ENCODE data around the gene ATXN1. TPM values are rescaled to one million over a fixed set of nuclear protein-coding genes. Genes with fewer than 3 reads are reported as not detected.
A peak's percentile ranks its signal among the peaks of the same experiment; 100 is the strongest.

The ATXN1 gene
- polyA plus RNA-seq, 1 donor (not counting 4 experiments of a cell fraction or from before 2014, with no cell fraction given): 9.7 TPM

DNA sequence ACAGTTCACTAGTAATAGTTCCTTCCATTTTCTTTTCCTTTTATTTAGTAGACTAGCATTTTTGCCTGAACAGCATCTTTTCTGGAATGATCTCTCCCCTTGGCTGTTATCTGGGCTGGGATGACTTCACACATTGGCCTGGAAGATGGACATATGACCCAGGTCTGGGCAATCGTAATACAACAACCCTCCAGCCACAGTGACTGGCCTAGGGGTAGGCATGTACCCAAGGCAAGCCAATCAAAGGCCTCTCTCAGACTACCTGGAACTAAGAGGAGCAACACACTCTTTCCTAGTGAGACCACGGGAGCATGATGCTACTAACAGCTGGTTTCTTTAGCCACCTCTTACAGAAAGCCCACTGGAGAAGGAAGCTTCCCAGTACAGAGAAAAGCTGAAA, 270.6 kb downstream of the ATXN1 start:
- Histone ChIP-seq H2AFZ (ENCODE audit: control insufficient read depth, low read length) (no peak overlapping the region), H3K36me3 (ENCODE audit: control insufficient read depth in 2 of 2, extremely low read depth in 1 of 2, insufficient read depth in 2 of 2, low read length in 2 of 2) (no peaks in the 10 kb centered on the region), H3K4me1 (ENCODE audit: control insufficient read depth, extremely low read depth, insufficient read depth, low read length) (peaks cover 3% of the 10 kb centered on the region), H3K9me1 (ENCODE audit: control insufficient read depth, extremely low read depth, insufficient read depth, low read length) (no peaks in the 10 kb centered on the region), H3K79me2 (ENCODE audit: control insufficient read depth, insufficient read depth, low read length) (no peaks in the 10 kb centered on the region), H3K4me3 (ENCODE audit: control insufficient read depth in 2 of 3, extremely low read depth in 1 of 3, insufficient read depth in 2 of 3, low read depth in 1 of 3, low read length in 3 of 3) (no peak overlapping the region), H3K9me3 (ENCODE audit: control insufficient read depth, low read depth, low read length) (no peaks in the 10 kb centered on the region), H4K20me1 (ENCODE audit: control insufficient read depth, extremely low read depth, insufficient read depth, low read length) (peaks cover 3% of the 10 kb centered on the region), H3K27ac (ENCODE audit: control insufficient read depth, insufficient read depth, low read length) (no peak overlapping the region), H3K4me2 (ENCODE audit: control insufficient read depth, extremely low read depth, insufficient read depth, low read depth, low read length) (no peak overlapping the region), H3K27me3 (ENCODE audit: control insufficient read depth, extremely low read depth, insufficient read depth, low read length) (no peaks in the 10 kb centered on the region), H3K9ac (ENCODE audit: control insufficient read depth, extremely low read depth, insufficient read depth, low read length) (no peak overlapping the region)
- dilution Hi-C loops (cut with MboI; ENCODE audit: extremely low pct_ligation_motif_present, low sequenced_read_pairs): no loop called here
- TF ChIP-seq EZH2 (IDR thresholded peaks at IDR 0.05; ENCODE audit: low read length) (no peak), CTCF (optimal IDR thresholded peaks at IDR 0.05 in 1 of 3, IDR thresholded peaks at IDR 0.05 in 1 of 3, conservative IDR thresholded peaks at IDR 0.05 in 1 of 3; ENCODE audit: extremely low read depth in 1 of 3, insufficient read depth in 2 of 3, low read length in 3 of 3) (no peak)
- no peak for FAIRE-seq
- DNase-seq (ENCODE audit: low read depth, low spot score): no peak

GRCh38 chr6:16488813-16489212, 272.4 kb downstream of the ATXN1 start:
- no peak overlapping the region for H3K4me3 ChIP-seq (ENCODE audit: control insufficient read depth in 2 of 3, extremely low read depth in 1 of 3, insufficient read depth in 2 of 3, low read depth in 1 of 3, low read length in 3 of 3)
- FAIRE-seq: no peak
- H3K9me1 ChIP-seq (ENCODE audit: control insufficient read depth, extremely low read depth, insufficient read depth, low read length): no peaks in the 10 kb centered on the region
- no peak overlapping the region for H3K9ac ChIP-seq (ENCODE audit: control insufficient read depth, extremely low read depth, insufficient read depth, low read length)
- H4K20me1 ChIP-seq (ENCODE audit: control insufficient read depth, extremely low read depth, insufficient read depth, low read length): peaks cover 3% of the 10 kb centered on the region
- no peak overlapping the region for H2AFZ ChIP-seq (ENCODE audit: control insufficient read depth, low read length)
- peaks cover 3% of the 10 kb centered on the region for H3K4me1 ChIP-seq (ENCODE audit: control insufficient read depth, extremely low read depth, insufficient read depth, low read length)
- no peaks in the 10 kb centered on the region for H3K27me3 ChIP-seq (ENCODE audit: control insufficient read depth, extremely low read depth, insufficient read depth, low read length)
- dilution Hi-C loops (cut with MboI; ENCODE audit: extremely low pct_ligation_motif_present, low sequenced_read_pairs): no loop called here
- no peaks in the 10 kb centered on the region for H3K79me2 ChIP-seq (ENCODE audit: control insufficient read depth, insufficient read depth, low read length)
- DNase-seq (ENCODE audit: low read depth, low spot score): no peak
- no peak for TF ChIP-seq EZH2 (IDR thresholded peaks at IDR 0.05; ENCODE audit: low read length)
- no peaks in the 10 kb centered on the region for H3K36me3 ChIP-seq (ENCODE audit: control insufficient read depth in 2 of 2, extremely low read depth in 1 of 2, insufficient read depth in 2 of 2, low read length in 2 of 2)
- no peak overlapping the region for H3K27ac ChIP-seq (ENCODE audit: control insufficient read depth, insufficient read depth, low read length)
- no peaks in the 10 kb centered on the region for H3K9me3 ChIP-seq (ENCODE audit: control insufficient read depth, low read depth, low read length)
- H3K4me2 ChIP-seq (ENCODE audit: control insufficient read depth, extremely low read depth, insufficient read depth, low read depth, low read length): no peak overlapping the region

DNA sequence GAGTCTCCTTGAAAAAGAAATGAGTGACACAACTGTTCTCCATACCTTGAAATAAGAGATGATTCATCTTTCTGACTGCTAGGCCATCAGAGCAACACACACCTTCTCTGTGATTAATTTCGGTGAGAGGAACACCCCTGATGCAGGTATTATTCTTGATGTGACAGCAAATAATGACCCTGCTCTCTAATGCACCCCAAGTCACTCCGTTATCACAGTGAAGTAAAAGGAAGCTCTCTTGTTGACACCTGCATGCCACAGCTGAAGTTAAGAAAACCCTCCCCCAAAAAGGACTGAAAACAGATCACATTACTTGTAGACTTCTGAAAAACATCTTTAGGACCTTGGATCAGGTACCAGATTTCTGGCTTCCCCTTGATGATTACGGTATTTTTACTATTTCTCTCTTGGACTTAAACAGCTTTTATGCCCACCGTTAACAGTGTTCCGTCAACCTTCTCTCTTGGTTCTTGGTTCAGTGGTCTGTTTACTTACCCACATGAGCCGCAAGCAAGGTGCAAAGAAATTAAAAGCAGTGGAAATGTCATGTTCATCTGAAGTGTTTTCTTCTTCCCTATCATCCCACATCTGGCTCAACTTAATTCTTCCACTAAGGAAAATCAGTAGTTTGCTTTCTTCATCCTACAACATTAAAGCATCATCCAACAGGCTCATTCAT, 273.1 kb downstream of the ATXN1 start:
- no peak overlapping the region for H2AFZ ChIP-seq (ENCODE audit: control insufficient read depth, low read length)
- H3K79me2 ChIP-seq (ENCODE audit: control insufficient read depth, insufficient read depth, low read length): no peaks in the 10 kb centered on the region
- TF ChIP-seq CTCF (optimal IDR thresholded peaks at IDR 0.05 in 1 of 3, IDR thresholded peaks at IDR 0.05 in 1 of 3, conservative IDR thresholded peaks at IDR 0.05 in 1 of 3; ENCODE audit: extremely low read depth in 1 of 3, insufficient read depth in 2 of 3, low read length in 3 of 3) (no peak), EZH2 (IDR thresholded peaks at IDR 0.05; ENCODE audit: low read length) (no peak)
- peaks cover under 1% of the 10 kb centered on the region for H3K9me3 ChIP-seq (ENCODE audit: control insufficient read depth, low read depth, low read length)
- peaks cover 3% of the 10 kb centered on the region for H3K4me1 ChIP-seq (ENCODE audit: control insufficient read depth, extremely low read depth, insufficient read depth, low read length)
- FAIRE-seq (peak; percentile 44), DNase-seq (ENCODE audit: low read depth, low spot score) (no peak)
- no peaks in the 10 kb centered on the region for H3K9me1 ChIP-seq (ENCODE audit: control insufficient read depth, extremely low read depth, insufficient read depth, low read length)
- no peak overlapping the region for H3K9ac ChIP-seq (ENCODE audit: control insufficient read depth, extremely low read depth, insufficient read depth, low read length)
- no peaks in the 10 kb centered on the region for H3K36me3 ChIP-seq (ENCODE audit: control insufficient read depth in 2 of 2, extremely low read depth in 1 of 2, insufficient read depth in 2 of 2, low read length in 2 of 2)
- H4K20me1 ChIP-seq (ENCODE audit: control insufficient read depth, extremely low read depth, insufficient read depth, low read length): peaks cover 3% of the 10 kb centered on the region
- H3K4me3 ChIP-seq (ENCODE audit: control insufficient read depth in 2 of 3, extremely low read depth in 1 of 3, insufficient read depth in 2 of 3, low read depth in 1 of 3, low read length in 3 of 3): no peak overlapping the region
- dilution Hi-C loops (cut with MboI; ENCODE audit: extremely low pct_ligation_motif_present, low sequenced_read_pairs): no loop called here
- H3K27ac ChIP-seq (ENCODE audit: control insufficient read depth, insufficient read depth, low read length): no peak overlapping the region
- H3K27me3 ChIP-seq (ENCODE audit: control insufficient read depth, extremely low read depth, insufficient read depth, low read length): no peaks in the 10 kb centered on the region
- H3K4me2 ChIP-seq (ENCODE audit: control insufficient read depth, extremely low read depth, insufficient read depth, low read depth, low read length): no peak overlapping the region

All from keratinocyte (primary cell).